Caco-2 (cell line): Measurements from ENCODE around the gene TBX2. TPM values are rescaled to one million over a fixed set of nuclear protein-coding genes. Genes with fewer than 3 reads are reported as not detected.
A peak's percentile ranks its signal among the peaks of the same experiment; 100 is the strongest.

Source experiments
- BruUV-seq: library from RNA; stranded (reverse); fragments of 400-500 nt; replicated peaks from 2 replicates; lab custom pipeline; 2021; lab: Mats Ljungman, UMichigan
- CTCF ChIA-PET: fragments of 300-600 bp; sonication (Branson Sonifier 250); formaldehyde crosslinking; loops from one replicate; lab custom pipeline; 2022; ENCODE audit warnings: antibody characterized with exemption; lab: Charles Lee
- POLR2A ChIA-PET: fragments of 300-600 bp; sonication (Branson Sonifier 250); formaldehyde crosslinking; loops from one replicate; lab custom pipeline; 2022; ENCODE audit warnings: antibody characterized with exemption; lab: Charles Lee
- DNase-seq, 2 experiments: peaks; one replicate each; pipeline versions ENCODE4 v3.0.0 to v3.0.0-alpha.2; 2020 to 2022
- H3K27me3 ChIP-seq: replicated peaks from 2 replicates; pipeline ENCODE4 v1.6.0; 2011; ENCODE audit warnings: low read length; ENCODE audit not compliant: control insufficient read depth, insufficient read depth
- H3K36me3 ChIP-seq: 2 replicates; pipeline ENCODE4 v1.5.1; 2011; ENCODE audit warnings: low read length; ENCODE audit not compliant: control insufficient read depth, insufficient read depth
- H3K4me1 ChIP-seq: fragments of 250-450 bp; sonication (Bioruptor Pico); 2 replicates; pipeline ENCODE4 v1.5.1; 2020; ENCODE audit warnings: mild to moderate bottlenecking
- H3K4me3 ChIP-seq: 2 replicates; pipeline ENCODE4 v1.5.1; 2011; ENCODE audit warnings: low read depth, mild to moderate bottlenecking, control low read depth, low read length
- H3K9me3 ChIP-seq: fragments of 250-450 bp; sonication (Bioruptor Pico); 2 replicates; pipeline ENCODE4 v1.5.1; 2020; ENCODE audit warnings: mild to moderate bottlenecking, moderate library complexity
- H3K27ac Mint-ChIP-seq: one replicate; pipeline ENCODE4 v1.8.0; 2022; ENCODE audit warnings: mixed read lengths; ENCODE audit not compliant: unreplicated experiment
- H3K27me3 Mint-ChIP-seq: one replicate; pipeline ENCODE4 v1.8.0; 2022; ENCODE audit warnings: mixed read lengths; ENCODE audit not compliant: insufficient read depth, unreplicated experiment
- H3K36me3 Mint-ChIP-seq: one replicate; pipeline ENCODE4 v1.8.0; 2022; ENCODE audit warnings: mild to moderate bottlenecking, mixed read lengths; ENCODE audit not compliant: insufficient read depth, unreplicated experiment
- H3K4me1 Mint-ChIP-seq: one replicate; pipeline ENCODE4 v1.8.0; 2022; ENCODE audit warnings: low read depth, mixed read lengths; ENCODE audit not compliant: unreplicated experiment
- H3K4me3 Mint-ChIP-seq: one replicate; pipeline ENCODE4 v1.8.0; 2022; ENCODE audit warnings: mild to moderate bottlenecking, moderate library complexity, mixed read lengths; ENCODE audit not compliant: unreplicated experiment
- H3K9me3 Mint-ChIP-seq: one replicate; pipeline ENCODE4 v1.8.0; 2022; ENCODE audit warnings: mixed read lengths; ENCODE audit not compliant: unreplicated experiment
- CTCF ChIP-seq, 2 experiments: fragments of 200-600 bp in 1 of 2; IDR thresholded peaks; 1 replicate in 1 of 2; 2 replicates in 1 of 2; pipeline versions ENCODE4 v1.5.1 to v1.8.0; 2011 to 2022; ENCODE audit warnings: antibody characterized with exemption in 1 of 2, control low read depth in 1 of 2, inconsistent platforms in 1 of 2, low read depth in 1 of 2, low read length in 1 of 2, mild to moderate bottlenecking in 1 of 2, moderate library complexity in 1 of 2; ENCODE audit not compliant: insufficient read depth in 1 of 2, severe bottlenecking in 1 of 2, unreplicated experiment in 1 of 2
- intact Hi-C: fragments of 100-400 bp; cut with micrococcal nuclease; formaldehyde crosslinking; loops from one replicate; pipeline ENCODE4 v1.10.0; 2022; ENCODE audit not compliant: unreplicated experiment
- total RNA-seq: library from RNA; stranded (reverse); gene quantifications from 2 replicates; pipeline ENCODE4 v1.2.3, GENCODE V29; 2022

TBX2 gene
- total RNA-seq, 1 experiment from 2014 or later, result 8.9 TPM

- no peak for DNase-seq
- no peaks in the 10 kb centered on the region for H3K27me3 ChIP-seq
- CTCF ChIA-PET, result no interaction called here
- Mint-ChIP-seq H3K4me1 (no peaks in the 10 kb centered on the region), H3K36me3 (peaks cover 18% of the 10 kb centered on the region), H3K9me3 (no peaks in the 10 kb centered on the region), H3K27ac (no peak overlapping the region), H3K27me3 (no peaks in the 10 kb centered on the region), H3K4me3 (no peak overlapping the region)
- H3K9me3 ChIP-seq, result no peaks in the 10 kb centered on the region
- H3K36me3 ChIP-seq, result no peaks in the 10 kb centered on the region
- TF ChIP-seq CTCF (IDR thresholded peaks at IDR 0.05; ENCODE audit: insufficient read depth in 1 of 2, low read depth in 1 of 2, low read length in 1 of 2, severe bottlenecking in 1 of 2, unreplicated experiment in 1 of 2), result no peak
- BruUV-seq, result no TSS peak
- H3K4me1 ChIP-seq, result no peaks in the 10 kb centered on the region
- intact Hi-C loops, result no loop called here
- no peak overlapping the region for H3K4me3 ChIP-seq
- POLR2A ChIA-PET, result no interaction called here
Measured at GRCh38 chr17:61406971-61407911, 7.6 kb downstream of the TBX2 start.

GRCh38 chr17:61408151-61409041 lies 8.8 kb downstream of the TBX2 start:
- peak in 1 of 2 experiments; percentile 31 for DNase-seq
- peaks cover 11% of the 10 kb centered on the region for H3K36me3 Mint-ChIP-seq
- ChIA-PET CTCF (interaction anchor here (0.6 to 2.7 kb wide), 5 partner anchors 8 to 675 kb away, joined by 4 to 12 read pairs (median 4); partner anchors contain the start of gene TBX2), POLR2A (no interaction called here)
- Histone ChIP-seq H3K27me3 (no peaks in the 10 kb centered on the region), H3K9me3 (no peaks in the 10 kb centered on the region), H3K36me3 (no peaks in the 10 kb centered on the region), H3K4me3 (no peak overlapping the region), H3K4me1 (no peaks in the 10 kb centered on the region)
- no TSS peak for BruUV-seq
- H3K9me3 Mint-ChIP-seq, result no peaks in the 10 kb centered on the region
- no peaks in the 10 kb centered on the region for H3K27me3 Mint-ChIP-seq
- H3K4me3 Mint-ChIP-seq, result peak overlapping the region; percentile 74
- no peaks in the 10 kb centered on the region for H3K4me1 Mint-ChIP-seq
- intact Hi-C loops, result loop anchor here (1.0 kb wide), 4 partner anchors 9 to 687 kb away; partner anchors contain the start of gene TBX2
- TF ChIP-seq CTCF (IDR thresholded peaks at IDR 0.05; ENCODE audit: insufficient read depth in 1 of 2, low read depth in 1 of 2, low read length in 1 of 2, severe bottlenecking in 1 of 2, unreplicated experiment in 1 of 2), result no peak
- no peak overlapping the region for H3K27ac Mint-ChIP-seq
